ENCODE results near the gene PSMB8. TPM values are rescaled to one million over a fixed set of nuclear protein-coding genes. Genes with fewer than 3 reads are reported as not detected.

The PSMB8 gene
- total RNA-seq, 8 experiments from 2014 or later: 0.14 to 252 (median 41.8) TPM; not detected in 2

DNA sequence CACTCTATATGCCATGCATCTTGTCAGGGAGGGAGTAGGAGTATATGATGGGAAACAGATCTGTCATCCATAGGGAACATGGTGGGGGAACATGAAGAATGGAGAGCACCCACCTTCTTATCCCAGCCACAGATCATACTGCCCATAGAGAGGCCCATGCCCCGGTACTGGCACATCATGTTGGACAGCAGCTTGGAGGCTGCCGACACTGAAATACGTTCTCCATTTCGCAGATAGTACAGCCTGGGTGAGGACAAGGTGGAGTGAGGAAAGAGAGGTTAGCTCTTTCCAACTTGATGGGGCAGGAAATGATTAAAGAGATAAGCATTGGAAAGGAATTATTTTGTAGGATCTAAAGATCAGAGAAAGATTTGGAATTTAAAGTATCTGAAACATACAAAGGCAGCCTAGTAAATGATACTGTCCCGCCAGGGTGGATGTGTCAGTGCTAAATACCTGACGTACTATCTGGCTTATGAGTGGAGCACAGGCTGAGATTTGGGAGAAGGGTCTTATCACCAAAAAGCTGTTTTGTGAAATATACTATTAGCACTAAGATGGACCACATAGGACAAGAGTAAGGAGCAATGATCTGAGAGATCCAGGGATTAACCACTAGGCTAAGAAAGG lies 1.7 kb downstream of the PSMB8 start:
- Histone ChIP-seq H3K27ac (no peak overlapping the region), H3K4me1 (replicated peaks in 1 of 2) (peaks cover 0 to 6% of the 10 kb centered on the region in 2 donors), H3K4me3 (no peak overlapping the region)
- no peak for ATAC-seq (replicated peaks in 6 of 8)
- in situ Hi-C loops (cut with MboI; ENCODE audit: low pct_unique_long_range_greater_than_20kb in 2 of 9, low sequenced_read_pairs in 9 of 9, unreplicated experiment in 9 of 9): no loop called here
- WGBS, 10 experiments: 83 to 100% (median 93%) methylated on average over 1 to 6 of the region's 6 CpGs; no CpG with 5 or more reads in 2 of the 10 experiments

DNA sequence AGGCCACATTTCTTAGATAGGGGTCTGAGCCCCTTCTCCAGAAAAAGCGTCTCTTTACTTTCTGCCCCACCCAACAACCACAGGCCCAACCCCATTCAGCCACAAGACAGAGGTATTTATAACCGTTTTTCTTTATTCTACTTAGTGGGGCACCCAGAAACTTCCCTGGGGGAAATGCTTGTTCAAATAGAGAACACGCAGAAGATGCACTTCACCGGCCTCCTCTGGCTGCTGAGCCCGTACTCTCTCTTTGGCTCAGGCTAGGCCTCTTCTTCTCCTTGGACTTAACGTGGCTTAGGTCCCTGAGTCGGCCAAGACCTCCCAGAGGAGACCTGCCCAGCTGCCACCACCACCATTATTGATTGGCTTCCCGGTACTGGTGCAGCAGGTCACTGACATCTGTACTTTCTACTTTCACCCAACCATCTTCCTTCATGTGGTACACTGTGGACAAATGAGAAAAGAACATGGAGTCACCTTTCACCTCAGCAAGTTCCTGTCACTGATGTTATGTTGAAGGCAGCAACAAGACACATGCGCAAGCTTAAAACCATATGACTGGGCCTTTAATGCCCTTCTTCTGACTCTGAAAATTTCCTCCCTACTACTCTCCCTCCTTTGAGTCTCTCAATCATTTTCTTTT lies 3.1 kb downstream of the PSMB8 start:
- in situ Hi-C loops (cut with MboI; ENCODE audit: low pct_unique_long_range_greater_than_20kb in 2 of 9, low sequenced_read_pairs in 9 of 9, unreplicated experiment in 9 of 9): no loop called here
- Histone ChIP-seq H3K4me3 (no peak overlapping the region), H3K4me1 (replicated peaks in 1 of 2) (peaks cover 0 to 6% of the 10 kb centered on the region in 2 donors), H3K27ac (no peak overlapping the region)
- WGBS, 10 experiments: 76 to 100% (median 100%) methylated on average over 1 to 6 of the region's 9 CpGs; no CpG with 5 or more reads in 1 of the 10 experiments
- no peak for ATAC-seq (replicated peaks in 6 of 8)

DNA sequence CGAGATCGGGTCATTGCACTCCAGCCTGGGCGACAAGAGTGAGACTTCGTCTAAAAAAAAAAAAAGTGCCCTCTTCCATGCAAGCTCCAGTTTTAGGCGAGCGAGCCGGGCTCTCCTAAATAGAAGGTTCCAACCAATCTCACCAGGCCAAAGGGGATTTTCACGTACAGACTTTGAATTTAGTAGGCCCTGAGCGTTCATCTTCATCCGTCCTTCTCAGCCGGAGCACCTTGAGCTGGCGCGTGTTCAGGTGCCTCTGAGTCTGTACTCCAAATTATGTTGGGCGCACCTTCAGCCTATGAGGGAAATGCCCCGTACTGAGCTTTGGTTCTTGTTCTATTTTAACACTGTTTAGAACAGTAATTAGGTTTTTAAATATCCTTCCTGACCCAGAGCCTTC lies 4.5 kb downstream of the PSMB8 start:
- in situ Hi-C loops (cut with MboI; ENCODE audit: low pct_unique_long_range_greater_than_20kb in 2 of 9, low sequenced_read_pairs in 9 of 9, unreplicated experiment in 9 of 9): no loop called here
- H3K4me3 ChIP-seq: no peak overlapping the region

DNA sequence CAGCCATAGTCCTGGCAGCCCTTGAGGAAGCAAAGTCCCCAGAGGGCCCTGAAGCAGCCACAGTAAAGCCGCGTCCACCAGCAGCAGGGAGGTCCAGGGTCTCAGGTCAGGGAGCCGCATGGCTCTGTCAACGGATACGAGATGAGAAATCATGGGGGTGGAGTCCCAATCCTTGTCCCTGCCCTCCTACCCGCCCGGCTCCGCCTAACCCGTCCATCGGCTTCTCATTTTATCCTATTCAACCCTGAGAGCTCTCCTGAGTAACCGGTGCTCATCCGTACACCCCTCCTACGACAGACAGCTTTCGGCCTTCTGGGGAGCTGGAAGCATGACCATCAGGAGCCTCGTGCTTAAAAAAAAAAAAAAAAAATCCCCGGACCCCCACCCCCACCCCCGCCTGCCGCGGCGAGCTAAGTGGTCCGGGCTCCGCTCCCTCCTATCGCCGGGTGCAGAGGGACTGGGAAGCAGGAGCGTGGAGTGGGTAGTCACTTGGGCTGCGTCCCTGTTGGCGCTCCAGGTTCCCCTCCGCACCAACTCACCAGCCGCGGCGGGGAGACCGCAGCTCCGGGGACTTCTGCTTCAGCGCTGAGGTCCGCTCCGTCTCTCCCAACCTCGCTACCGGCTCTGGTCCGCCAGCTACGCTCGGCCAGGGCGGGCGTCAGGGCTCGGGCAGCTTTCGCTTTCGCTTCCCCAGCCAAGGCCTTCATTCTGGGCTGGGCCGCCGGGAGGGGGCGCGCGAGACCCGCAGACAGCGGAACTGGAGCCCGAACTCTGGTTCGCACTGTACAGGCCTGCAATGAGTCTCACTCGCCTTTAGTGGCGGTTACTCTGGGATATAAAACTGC lies 5.5 kb downstream of the PSMB8 start, which contains the start of gene TAP2:
Gene TAP2, minus strand, starts transcription at position 626 of the 845 bp plus-strand sequence. Its CDS starts 506 bp downstream, at position 120.
- 0 to 5% (median 1%) methylated on average over 1 to 10 of the region's 57 CpGs; no CpG with 5 or more reads in 6 of the 10 experiments for WGBS, 10 experiments
- Histone ChIP-seq H3K27ac (peak within 1 kb of the TSS in 1 of 2 donors; percentile 69), H3K4me1 (replicated peaks in 1 of 2) (peaks cover 0 to 3% of the 10 kb centered on the region in 2 donors), H3K4me3 (peak within 1 kb of the TSS; percentile 41 to 85 (median 57))
- in situ Hi-C loops (cut with MboI; ENCODE audit: low pct_unique_long_range_greater_than_20kb in 2 of 9, low sequenced_read_pairs in 9 of 9, unreplicated experiment in 9 of 9): no loop called here
- ATAC-seq (replicated peaks in 6 of 8): peak; percentile 83 to 94 (median 93)

More for the DNA sequence above, 4.5 kb downstream of the PSMB8 start:
- peaks cover 0 to 6% of the 10 kb centered on the region in 2 donors for H3K4me1 ChIP-seq (replicated peaks in 1 of 2)
- 80 to 100% (median 90%) methylated on average over 1 to 11 of the region's 15 CpGs; no CpG with 5 or more reads in 2 of the 10 experiments for WGBS, 10 experiments
- H3K27ac ChIP-seq: no peak overlapping the region
- ATAC-seq (replicated peaks in 6 of 8): no peak

DNA sequence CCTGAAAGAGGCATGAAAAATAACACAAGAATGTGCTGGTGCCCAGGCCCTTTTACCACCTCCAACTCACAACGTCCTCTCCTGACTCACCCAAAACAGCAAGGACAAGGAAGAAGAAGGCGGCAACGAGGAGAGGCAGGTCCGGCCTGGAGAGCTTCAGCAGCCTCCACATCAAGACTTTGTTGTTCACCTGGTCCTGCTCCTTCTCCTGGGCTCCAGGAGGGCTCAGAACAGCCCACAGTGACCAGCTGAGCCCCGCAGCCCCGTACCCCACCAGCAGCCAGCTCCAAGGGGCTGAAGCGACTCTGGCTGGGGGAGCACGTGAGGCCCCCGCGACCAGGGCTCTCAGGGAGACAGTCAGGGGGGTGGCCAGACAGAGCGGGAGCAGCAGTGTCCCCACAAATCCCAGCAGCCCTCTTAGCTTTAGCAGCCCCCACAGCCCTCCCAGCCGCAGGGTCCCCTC lies 6.2 kb downstream of the PSMB8 start:
- Histone ChIP-seq H3K4me3 (peak overlapping the region; percentile 41 to 85 (median 57)), H3K4me1 (replicated peaks in 1 of 2) (peaks cover 0 to 3% of the 10 kb centered on the region in 2 donors), H3K27ac (peak overlapping the region in 1 of 2 donors; percentile 69)
- ATAC-seq (replicated peaks in 6 of 8): no peak
- WGBS, 10 experiments: 0 to 100% (median 75%) methylated on average over 1 to 7 of the region's 12 CpGs; no CpG with 5 or more reads in 5 of the 10 experiments
- in situ Hi-C loops (cut with MboI; ENCODE audit: low pct_unique_long_range_greater_than_20kb in 2 of 9, low sequenced_read_pairs in 9 of 9, unreplicated experiment in 9 of 9): no loop called here

DNA sequence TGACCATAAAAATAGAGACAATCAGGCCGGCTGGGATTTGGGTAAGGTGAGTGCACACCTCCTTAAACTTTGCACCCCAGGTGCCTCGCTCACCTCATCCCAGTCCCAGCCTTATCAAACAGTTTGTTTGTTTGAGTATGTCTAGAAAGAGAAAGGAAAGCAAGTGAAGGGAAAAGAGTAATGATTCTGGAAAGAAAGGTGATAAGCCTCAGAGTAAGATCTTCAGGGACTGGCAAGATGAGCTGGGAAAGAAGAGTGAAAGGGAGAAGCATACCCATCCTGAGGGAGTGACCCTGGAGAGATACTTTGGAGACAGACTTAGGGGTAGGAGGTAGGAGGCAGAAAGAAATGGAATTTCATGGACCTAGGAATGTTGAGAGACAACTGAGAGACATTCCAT lies 7.0 kb downstream of the PSMB8 start:
- no peak for ATAC-seq (replicated peaks in 6 of 8)
- H3K4me1 ChIP-seq (replicated peaks in 1 of 2): peaks cover 0 to 3% of the 10 kb centered on the region in 2 donors
- in situ Hi-C loops (cut with MboI; ENCODE audit: low pct_unique_long_range_greater_than_20kb in 2 of 9, low sequenced_read_pairs in 9 of 9, unreplicated experiment in 9 of 9): no loop called here
- no peak overlapping the region for H3K27ac ChIP-seq
- no peak overlapping the region for H3K4me3 ChIP-seq
- WGBS, 10 experiments: 71 to 100% (median 96%) methylated on average over 1 to 2 of the region's 2 CpGs; no CpG with 5 or more reads in 2 of the 10 experiments

DNA sequence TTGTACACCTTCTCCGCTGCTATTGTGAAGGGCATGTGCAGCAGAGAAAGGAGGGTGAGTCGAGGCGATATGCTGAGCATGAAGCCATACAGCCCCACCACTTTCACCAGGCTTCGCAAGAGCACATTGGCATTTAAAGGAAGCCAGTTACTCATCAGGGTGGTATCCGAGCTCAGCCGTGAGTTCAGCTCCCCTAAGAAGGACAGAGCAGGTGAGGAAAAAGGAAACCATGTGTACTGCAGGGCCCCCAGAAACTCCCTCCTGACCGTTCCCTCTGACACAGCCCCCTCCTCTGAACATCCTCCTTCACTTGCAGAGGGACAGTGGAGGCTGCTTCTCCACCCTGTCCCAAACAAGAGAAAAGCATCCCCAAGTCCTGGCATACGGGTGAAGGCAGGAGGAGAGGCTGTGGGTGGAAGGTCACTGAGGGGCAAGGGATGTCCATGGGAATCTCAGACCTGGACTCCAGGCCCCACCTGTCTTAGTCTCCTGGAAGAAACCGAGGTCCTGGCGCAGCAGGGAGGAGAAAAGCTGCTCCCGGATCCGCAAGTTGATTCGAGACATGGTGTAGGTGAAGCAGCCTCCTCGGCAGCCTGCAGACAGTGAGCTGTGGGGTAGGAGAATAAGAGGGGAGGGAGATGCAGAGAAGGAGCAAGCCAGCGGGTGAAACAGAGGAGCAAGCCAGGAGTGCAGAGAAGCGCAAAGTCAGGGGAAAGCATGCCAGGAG lies 8.5 kb downstream of the PSMB8 start:
- H3K4me3 ChIP-seq: no peak overlapping the region
- H3K4me1 ChIP-seq (replicated peaks in 1 of 2): peaks cover 0 to 3% of the 10 kb centered on the region in 2 donors
- in situ Hi-C loops (cut with MboI; ENCODE audit: low pct_unique_long_range_greater_than_20kb in 2 of 9, low sequenced_read_pairs in 9 of 9, unreplicated experiment in 9 of 9): no loop called here
- no peak for ATAC-seq (replicated peaks in 6 of 8)
- H3K27ac ChIP-seq: no peak overlapping the region
- WGBS, 10 experiments: 80 to 100% (median 91%) methylated on average over 2 to 14 of the region's 16 CpGs; no CpG with 5 or more reads in 1 of the 10 experiments

DNA sequence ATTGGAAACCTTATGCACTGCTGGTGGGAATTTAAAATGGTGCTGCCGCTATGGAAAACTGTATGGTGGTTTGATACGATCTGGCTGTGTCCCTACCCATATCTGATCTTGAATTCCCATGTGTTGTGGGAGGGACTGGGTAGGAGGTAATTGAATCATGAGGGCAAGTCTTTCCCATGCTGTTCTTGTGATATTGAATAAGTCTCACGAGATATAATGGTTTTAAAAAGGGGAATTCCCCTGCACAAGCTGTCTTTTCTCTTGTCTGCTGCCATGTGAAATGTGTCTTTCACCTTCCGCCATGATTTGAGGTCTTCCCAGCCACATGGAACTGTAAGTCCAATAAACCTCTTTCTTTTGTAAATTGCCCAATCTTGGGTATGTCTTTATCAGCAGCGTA lies 10.2 kb downstream of the PSMB8 start:
- no peak overlapping the region for H3K4me3 ChIP-seq
- in situ Hi-C loops (cut with MboI; ENCODE audit: low pct_unique_long_range_greater_than_20kb in 2 of 9, low sequenced_read_pairs in 9 of 9, unreplicated experiment in 9 of 9): no loop called here
- WGBS, 10 experiments: 84 to 100% (median 93%) methylated on average over 1 to 5 of the region's 5 CpGs; no CpG with 5 or more reads in 1 of the 10 experiments
- no peak overlapping the region for H3K27ac ChIP-seq
- no peak for ATAC-seq (replicated peaks in 6 of 8)
- H3K4me1 ChIP-seq (replicated peaks in 1 of 2): peaks cover 0 to 3% of the 10 kb centered on the region in 2 donors

DNA sequence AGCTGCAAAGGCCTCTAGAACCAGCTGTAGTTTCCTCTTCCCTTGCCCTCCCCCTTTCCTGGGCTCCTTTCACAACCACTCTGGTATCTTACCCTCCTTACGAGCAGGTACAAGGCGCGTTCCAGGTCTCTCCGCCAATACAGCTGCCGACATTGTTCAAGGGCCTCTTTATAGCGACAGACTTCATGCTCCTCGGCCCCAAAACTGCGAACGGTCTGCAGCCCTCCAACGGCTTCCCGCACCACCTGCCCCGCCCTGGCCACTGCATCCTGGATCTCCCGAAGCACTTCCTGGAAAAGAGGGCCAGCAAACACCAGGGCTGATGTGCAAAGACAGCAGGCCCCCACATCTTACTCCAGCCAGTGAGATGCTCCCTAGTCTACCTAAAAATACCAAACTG lies 11.3 kb downstream of the PSMB8 start:
- no peak overlapping the region for H3K4me3 ChIP-seq
- no peak overlapping the region for H3K27ac ChIP-seq
- in situ Hi-C loops (cut with MboI; ENCODE audit: low pct_unique_long_range_greater_than_20kb in 2 of 9, low sequenced_read_pairs in 9 of 9, unreplicated experiment in 9 of 9): no loop called here
- H3K4me1 ChIP-seq (replicated peaks in 1 of 2): peaks cover 0 to under 1% of the 10 kb centered on the region in 2 donors
- no peak for ATAC-seq (replicated peaks in 6 of 8)
- WGBS, 10 experiments: 73 to 91% (median 87%) methylated on average over 2 to 12 of the region's 13 CpGs; no CpG with 5 or more reads in 5 of the 10 experiments

DNA sequence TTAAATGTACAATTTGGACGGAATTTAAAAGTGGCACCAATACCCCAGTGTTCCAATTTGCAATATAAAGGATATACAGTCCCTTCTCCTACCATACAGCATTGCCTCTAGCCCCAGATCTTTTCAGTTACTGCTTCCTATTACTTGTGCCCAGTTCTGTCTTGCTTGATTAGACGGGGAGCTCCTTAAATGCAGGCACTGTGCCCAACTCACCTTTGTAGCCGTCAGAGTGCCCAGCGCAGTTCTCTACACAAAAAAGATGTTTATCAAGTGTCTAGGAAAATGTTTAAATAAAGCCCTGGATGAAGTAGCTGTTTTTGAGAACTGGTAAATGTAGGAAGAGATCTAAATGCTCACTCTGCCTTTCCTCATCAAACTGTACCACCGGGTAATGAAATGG lies 12.9 kb downstream of the PSMB8 start:
- WGBS, 10 experiments: 33 to 100% (median 90%) methylated on average over 1 to 4 of the region's 5 CpGs; no CpG with 5 or more reads in 2 of the 10 experiments
- Histone ChIP-seq H3K4me1 (replicated peaks in 1 of 2) (no peaks in the 10 kb centered on the region), H3K27ac (no peak overlapping the region), H3K4me3 (no peak overlapping the region)
- in situ Hi-C loops (cut with MboI; ENCODE audit: low pct_unique_long_range_greater_than_20kb in 2 of 9, low sequenced_read_pairs in 9 of 9, unreplicated experiment in 9 of 9): no loop called here
- no peak for ATAC-seq (replicated peaks in 6 of 8)

DNA sequence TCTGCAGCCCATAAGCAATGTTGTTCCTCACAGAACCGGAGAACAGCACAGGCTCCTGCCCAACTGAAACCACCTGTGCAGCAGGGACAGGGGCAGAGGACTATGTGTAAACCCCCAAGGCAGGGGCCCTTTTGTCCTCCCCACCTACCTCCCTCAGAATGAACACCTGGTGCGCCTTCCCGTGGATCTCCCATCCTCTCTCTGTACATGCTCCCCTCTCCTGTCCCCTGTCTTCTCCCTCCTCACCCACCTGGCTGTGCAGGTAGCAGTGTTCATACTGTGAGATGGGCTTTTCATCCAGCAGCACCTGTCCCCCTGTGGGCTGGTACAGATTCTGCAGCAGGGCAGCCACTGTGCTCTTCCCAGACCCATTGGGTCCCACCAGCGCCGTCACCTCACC lies 13.8 kb downstream of the PSMB8 start:
- in situ Hi-C loops (cut with MboI; ENCODE audit: low pct_unique_long_range_greater_than_20kb in 2 of 9, low sequenced_read_pairs in 9 of 9, unreplicated experiment in 9 of 9): no loop called here
- WGBS, 10 experiments: 86 to 100% (median 100%) methylated on average over 1 to 4 of the region's 5 CpGs; no CpG with 5 or more reads in 5 of the 10 experiments
- Histone ChIP-seq H3K4me1 (replicated peaks in 1 of 2) (no peaks in the 10 kb centered on the region), H3K4me3 (no peak overlapping the region), H3K27ac (no peak overlapping the region)
- ATAC-seq (replicated peaks in 6 of 8): no peak

DNA sequence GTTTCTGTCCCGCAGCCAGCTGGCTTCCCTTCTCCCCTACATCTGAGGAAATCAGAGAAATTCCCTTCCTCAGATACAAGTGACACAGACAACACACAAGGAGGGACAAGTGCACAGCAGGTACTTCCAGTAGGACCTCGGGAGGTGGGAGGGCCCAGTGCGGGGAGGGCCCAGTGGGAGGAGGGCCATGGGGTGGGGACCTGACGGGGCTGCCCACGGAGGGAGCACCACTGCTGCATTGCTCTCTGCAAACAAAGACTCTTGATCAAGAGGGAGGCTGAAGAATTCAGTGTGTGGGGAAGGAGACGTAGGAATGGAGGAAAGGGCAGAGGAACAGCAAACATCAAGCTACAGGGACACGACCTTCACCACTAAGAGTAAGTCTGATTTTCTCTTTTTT lies 14.4 kb downstream of the PSMB8 start:
- in situ Hi-C loops (cut with MboI; ENCODE audit: low pct_unique_long_range_greater_than_20kb in 2 of 9, low sequenced_read_pairs in 9 of 9, unreplicated experiment in 9 of 9): no loop called here

More for the DNA sequence above, 14.4 kb downstream of the PSMB8 start:
- H3K27ac ChIP-seq: no peak overlapping the region
- H3K4me3 ChIP-seq: no peak overlapping the region
- no peaks in the 10 kb centered on the region for H3K4me1 ChIP-seq (replicated peaks in 1 of 2)
- ATAC-seq (replicated peaks in 6 of 8): no peak
- 0 to 40% methylated on average over 1 of the region's 7 CpGs; no CpG with 5 or more reads in 8 of the 10 experiments for WGBS, 10 experiments

Data from motor neuron (in vitro differentiated cells).